SHP77 treated with DMSO at 0.1 percent for 48 hours (cell line): ENCODE results near the gene COX20.
"Not testable (repeated sequence)": the region's sequence is repeated elsewhere in the genome, so short reads cannot be mapped to it uniquely, and the experiment has no call there.

Experiments
- DNase-seq: peaks from one replicate; lab custom pipeline; 2025; lab: John Stamatoyannopoulos, UW

Gene COX20

GRCh38 chr1:244835276-244836134 lies at the start of gene COX20:
COX20 (plus strand) TSS chr1:244835658; CDS start chr1:244835715, 57 bp downstream.
- peak; percentile 87 for DNase-seq

DNA sequence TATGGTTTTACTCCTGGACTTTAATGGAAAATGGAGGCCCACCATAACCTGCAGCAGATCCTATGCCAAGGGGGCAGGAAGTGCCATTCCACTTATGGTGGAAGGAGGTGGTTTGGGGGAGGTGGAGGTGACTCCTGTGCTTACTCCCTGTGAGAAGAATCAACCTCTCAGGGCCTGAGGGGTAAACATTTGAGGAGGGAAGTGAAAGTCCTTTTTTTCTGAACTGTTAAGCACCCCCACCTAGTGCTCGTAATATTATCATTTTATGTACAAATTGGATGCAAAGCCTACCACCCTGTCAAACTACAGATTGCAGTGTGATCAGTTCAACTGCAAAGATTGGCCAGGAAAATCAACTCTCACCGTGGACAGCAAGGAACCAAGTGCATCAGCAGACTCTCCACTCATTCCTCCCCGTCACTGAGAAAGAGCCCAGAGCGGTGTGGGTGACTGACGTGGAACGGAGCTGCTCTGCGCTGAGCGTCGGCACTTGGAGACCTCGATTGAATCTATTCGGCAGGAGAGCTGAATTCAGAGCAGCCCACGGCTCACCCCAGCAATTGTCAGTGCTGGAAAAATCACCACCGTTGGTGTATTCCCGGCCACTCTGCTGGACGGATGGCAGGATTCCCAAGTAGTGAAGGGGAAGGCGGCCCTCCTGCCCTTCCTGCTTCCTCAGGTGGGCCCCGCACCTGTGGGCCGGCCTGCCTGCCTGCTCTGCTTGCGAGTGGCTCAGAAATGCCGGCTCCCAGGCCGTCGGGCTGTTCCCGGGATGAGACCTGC lies 46.8 kb upstream of the COX20 start:
- DNase-seq, result no peak

GRCh38 chr1:244789276-244789580 lies 46.2 kb upstream of the COX20 start:
- no peak for DNase-seq

- DNase-seq, result no peak
Observed at GRCh38 chr1:244789731-244790130, 45.7 kb upstream of the COX20 start.

DNA sequence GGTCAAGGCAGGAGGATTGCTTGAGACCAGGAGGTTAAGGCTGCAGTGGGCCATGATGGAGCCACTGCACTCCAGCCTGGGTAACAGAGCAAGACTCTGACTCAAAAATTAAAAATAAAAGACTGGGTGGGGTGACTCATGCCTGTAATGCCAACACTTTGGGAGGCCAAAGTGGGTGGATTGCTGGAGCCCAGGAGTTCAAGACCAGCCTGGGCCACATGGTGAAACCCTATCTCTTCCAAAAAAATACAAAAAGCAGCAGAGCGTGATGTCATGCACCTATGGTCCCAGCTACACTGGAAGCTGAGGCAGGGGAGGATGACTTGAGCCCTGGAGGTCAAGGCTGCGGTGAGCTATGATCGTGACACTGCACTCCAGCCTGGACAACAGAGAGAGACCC lies 44.4 kb upstream of the COX20 start:
- no peak for DNase-seq

- DNase-seq, result no peak
Observed at GRCh38 chr1:244792188-244792850, 43.1 kb upstream of the COX20 start.

DNA sequence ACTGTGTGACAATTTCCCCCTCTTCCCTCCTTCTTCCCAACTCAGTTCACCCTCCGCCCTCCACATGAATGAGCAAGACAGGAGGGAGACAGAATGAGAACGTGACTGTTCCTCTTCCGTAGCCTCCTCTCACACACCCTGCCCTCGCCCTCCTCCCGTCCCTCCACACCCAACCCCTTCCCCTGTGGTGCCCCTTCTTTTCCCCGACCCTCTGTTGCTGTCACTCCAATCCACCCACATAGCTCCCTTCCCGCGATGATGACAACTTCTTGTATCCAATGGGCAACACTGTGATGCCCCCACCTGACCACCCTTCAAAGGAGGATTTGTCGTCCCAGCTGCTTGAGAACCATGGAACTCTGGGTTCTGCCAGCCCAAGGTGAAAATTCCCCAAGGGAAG lies 41.4 kb upstream of the COX20 start:
- no peak for DNase-seq

- not testable (repeated sequence) for DNase-seq
Observed at GRCh38 chr1:244794516-244794915, 40.9 kb upstream of the COX20 start.

DNA sequence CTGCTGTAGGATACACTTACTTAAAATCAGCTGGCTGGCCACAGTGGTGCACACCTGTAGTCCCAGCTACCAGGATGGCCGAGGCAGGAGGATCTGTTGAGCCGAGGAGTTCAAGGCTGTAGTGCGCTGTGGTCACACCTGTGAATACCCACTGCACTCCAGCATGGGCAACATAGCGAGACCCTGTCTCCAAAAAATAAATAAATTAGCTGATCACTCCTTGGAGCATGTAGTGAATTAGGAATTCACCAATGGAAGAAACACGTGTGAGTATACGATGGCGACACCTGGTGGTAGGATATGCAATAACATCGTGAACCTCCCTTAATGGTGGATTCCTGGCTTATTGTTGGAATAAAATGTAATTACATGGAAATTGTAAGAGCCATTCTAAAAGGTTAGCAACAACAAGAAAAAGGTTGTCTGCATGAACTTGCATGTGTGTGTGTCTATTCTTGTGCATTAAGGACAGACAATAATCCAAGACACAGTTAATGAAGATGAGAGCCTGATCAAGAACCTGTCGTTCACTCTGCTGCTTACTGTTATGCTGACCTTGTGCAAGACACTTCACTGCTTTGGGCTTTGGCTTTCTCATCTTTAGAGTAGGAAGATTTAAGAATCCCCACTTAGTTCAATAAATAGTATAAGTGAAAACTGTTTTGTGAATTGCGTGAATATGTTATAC lies 38.6 kb upstream of the COX20 start:
- no peak for DNase-seq

DNA sequence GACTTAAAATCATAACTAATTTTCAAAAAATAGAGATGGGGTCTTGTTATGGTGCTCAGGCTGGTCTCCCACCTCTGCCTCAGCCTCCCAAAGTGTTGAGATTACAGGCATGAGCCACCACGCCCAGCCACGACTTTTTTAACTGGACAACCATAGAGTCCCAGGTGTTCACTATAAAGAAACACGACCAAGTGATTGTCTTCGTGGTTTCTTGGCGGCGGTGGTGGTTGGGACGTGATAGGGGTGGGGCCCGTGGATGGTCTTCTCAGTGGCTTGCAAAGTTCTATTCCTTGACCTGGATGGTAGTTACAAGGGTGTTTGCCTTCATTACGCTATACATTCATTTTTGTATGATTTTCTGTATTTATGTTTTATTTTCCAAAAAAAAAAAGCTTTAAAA lies 34.6 kb upstream of the COX20 start:
- no peak for DNase-seq

DNA sequence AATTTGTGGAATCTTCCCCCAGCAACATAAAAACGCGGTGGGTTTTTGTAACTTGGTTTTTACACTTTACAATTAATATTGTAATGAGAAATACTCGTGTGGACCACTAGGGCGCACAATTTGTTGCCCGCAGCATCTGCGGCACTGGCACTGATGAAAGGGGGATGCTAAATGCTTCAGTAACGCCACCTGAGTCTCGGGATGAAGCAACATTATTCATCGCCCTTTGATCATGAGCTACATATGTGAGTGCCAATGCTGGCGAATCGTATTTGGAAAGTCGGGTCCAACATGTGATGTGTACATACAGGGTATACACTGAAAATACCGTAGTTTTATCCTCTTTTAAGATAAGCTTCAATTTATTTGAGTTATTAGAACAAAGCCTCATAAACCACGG lies 34.2 kb upstream of the COX20 start:
- DNase-seq, result peak; percentile 25

GRCh38 chr1:244802041-244802440 lies 33.4 kb upstream of the COX20 start:
- no peak for DNase-seq

GRCh38 chr1:244802556-244803239 lies 32.8 kb upstream of the COX20 start:
- no peak for DNase-seq

DNA sequence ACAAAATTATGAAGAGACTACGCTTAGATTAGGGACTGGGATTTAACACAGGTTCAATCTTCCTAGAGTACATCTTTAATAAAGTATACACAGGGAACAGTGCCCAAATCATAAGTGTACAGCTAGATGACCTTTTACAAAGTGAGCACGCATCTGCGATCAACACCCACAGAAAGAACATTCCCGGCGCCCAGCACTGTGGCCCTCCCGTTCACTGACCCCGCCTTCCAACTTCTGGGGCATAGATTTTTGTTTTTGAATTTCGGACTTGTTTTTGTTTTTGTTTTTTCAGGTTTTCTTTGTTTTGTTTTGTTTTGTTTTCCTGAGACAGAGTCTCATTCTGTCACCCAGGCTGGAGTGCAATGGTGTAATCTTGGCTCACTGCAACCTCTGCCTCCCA lies 30.6 kb upstream of the COX20 start:
- no peak for DNase-seq

DNA sequence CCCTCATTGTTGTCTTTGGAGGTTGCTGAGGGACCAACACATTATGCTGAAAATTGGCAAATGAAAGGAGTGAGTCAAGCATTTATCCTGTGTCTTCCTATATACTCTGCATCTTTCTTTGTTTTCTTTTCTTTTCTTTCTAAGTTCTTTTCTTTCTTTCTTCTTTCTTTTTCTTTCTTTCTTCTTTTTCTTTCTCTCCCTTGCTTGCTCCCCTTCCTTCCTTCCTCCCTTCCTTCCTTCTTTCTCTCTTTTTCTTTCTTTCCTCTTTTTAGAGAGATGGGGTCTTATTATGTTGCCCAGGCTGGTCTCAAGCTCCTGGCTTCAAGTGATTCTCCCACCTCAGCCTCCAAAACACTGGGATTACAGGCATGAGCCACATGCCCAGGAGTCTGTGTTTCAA lies 28.3 kb upstream of the COX20 start:
- DNase-seq, result no peak

GRCh38 chr1:244810221-244810620 lies 25.2 kb upstream of the COX20 start:
- DNase-seq, result no peak

DNA sequence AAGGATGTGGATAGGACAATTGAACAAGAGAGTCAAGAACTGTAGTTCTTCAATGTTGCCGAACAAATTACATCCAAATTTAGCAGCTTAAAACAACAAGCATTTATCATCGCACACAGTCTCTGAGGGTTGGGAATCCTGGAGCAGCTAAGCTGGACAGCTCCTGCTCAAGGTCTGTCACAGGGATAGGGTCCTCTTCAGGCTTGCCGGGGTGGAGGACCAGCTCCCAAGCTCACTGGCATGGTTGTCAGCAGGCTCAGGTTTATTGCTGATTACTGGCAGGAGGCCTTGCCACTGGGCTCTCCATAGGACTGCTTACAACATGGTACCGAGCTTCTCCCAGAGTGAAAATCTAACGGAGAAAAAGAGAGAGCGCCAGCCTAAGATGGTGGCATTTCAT lies 22.1 kb upstream of the COX20 start:
- DNase-seq, result no peak

DNA sequence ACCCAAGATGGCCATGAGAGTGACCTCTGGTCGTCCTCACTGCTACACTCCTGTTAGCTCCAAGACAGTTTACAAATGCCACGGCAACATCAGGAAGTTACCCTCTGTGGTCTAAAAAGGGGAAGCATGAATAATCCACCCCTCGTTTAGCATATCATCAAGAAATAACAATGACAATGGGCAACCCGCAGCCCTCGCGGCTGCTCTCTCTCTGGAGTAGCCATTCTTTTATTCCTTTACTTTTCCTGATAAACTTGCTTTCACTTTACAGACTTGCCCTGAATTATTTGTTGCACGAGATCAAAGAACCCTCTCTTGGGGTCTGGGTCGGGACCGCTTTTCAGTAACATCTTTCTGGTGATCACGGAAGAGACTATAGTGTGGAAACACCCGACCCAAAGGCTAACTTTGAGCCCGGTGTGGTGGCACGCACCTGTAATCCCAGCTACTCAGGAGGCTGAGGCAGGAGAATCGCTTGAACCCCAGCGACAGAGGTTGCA lies 19.8 kb upstream of the COX20 start:
- DNase-seq, result no peak

- no peak for DNase-seq
Observed at GRCh38 chr1:244817415-244817894, 18.0 kb upstream of the COX20 start.

GRCh38 chr1:244820131-244820530 lies 15.3 kb upstream of the COX20 start:
- no peak for DNase-seq

GRCh38 chr1:244821134-244821533 lies 14.3 kb upstream of the COX20 start:
- DNase-seq, result no peak
